Measurements from ENCODE around the gene KIRREL3. TPM values are rescaled to one million over a fixed set of nuclear protein-coding genes. Genes with fewer than 3 reads are reported as not detected.

KIRREL3 gene
- total RNA-seq, 1 experiment from 2014 or later: 0.44 TPM

DNA sequence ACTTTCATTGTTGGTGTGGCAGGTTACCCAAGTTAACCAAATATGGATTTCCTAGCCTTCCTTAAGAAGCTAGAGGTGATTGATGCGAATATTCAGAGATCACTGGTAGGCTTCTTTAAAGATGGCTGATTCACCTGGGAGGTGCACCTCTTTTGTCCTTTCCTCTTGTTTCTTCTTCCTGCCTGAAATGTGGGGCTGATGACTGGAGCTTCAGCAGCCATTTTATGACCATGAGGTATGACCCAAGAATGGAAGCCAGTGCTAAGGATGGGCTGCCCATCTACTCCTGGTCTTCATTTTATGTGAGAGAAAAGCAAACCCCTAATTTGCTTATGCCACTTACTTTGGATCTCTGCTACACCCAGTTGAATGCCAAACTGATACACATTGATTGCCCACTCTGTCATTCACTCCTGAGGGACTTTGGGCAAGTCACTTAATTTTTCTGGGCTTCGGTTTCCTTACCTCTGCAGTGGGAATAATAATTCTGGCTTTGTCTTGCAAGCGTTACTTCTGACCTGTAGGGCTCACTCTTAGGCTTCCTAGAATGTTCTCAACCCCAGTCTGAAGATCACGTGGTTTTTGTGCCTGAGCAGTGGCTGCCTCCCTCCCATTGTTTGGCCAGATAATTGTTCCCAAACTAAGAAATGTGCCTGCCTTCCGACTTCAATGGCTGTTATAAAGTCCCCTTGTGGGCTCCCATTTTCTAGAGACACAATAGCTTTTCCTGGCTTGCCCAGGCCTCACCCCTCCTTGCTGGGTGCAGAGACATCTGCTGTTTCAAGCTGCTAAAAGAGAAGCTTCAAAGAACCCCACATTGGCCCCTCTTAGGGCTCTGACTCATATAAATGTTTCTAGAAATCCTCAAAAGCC, 402.0 kb downstream of the KIRREL3 start:
- H3K9me2 ChIP-seq (replicated peaks; ENCODE audit: low read length): no peaks in the 10 kb centered on the region
- intact Hi-C loops (cut with micrococcal nuclease): no loop called here
- POLR2A ChIA-PET (ENCODE audit: unreplicated experiment): no interaction called here
- H3F3A ChIP-seq (ENCODE audit: low read length, unreplicated experiment): no peaks in the 10 kb centered on the region
- TF ChIP-seq, protein P1, sequence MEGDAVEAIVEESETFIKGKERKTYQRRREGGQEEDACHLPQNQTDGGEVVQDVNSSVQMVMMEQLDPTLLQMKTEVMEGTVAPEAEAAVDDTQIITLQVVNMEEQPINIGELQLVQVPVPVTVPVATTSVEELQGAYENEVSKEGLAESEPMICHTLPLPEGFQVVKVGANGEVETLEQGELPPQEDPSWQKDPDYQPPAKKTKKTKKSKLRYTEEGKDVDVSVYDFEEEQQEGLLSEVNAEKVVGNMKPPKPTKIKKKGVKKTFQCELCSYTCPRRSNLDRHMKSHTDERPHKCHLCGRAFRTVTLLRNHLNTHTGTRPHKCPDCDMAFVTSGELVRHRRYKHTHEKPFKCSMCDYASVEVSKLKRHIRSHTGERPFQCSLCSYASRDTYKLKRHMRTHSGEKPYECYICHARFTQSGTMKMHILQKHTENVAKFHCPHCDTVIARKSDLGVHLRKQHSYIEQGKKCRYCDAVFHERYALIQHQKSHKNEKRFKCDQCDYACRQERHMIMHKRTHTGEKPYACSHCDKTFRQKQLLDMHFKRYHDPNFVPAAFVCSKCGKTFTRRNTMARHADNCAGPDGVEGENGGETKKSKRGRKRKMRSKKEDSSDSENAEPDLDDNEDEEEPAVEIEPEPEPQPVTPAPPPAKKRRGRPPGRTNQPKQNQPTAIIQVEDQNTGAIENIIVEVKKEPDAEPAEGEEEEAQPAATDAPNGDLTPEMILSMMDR (conservative IDR thresholded peaks at IDR 0.05; ENCODE audit: low read depth, low read length): no peak
- TF ChIP-seq EZH2phosphoT487 (IDR thresholded peaks at IDR 0.05; ENCODE audit: borderline replicate concordance, low read length) (no peak), EZH2 (IDR thresholded peaks at IDR 0.05; ENCODE audit: low read length, unreplicated experiment) (no peak)
- no peaks in the 10 kb centered on the region for H3K4me1 ChIP-seq (ENCODE audit: insufficient read depth, low read length)
- H3K9me3 ChIP-seq (ENCODE audit: low read length): no peaks in the 10 kb centered on the region
- no peaks in the 10 kb centered on the region for H4K20me1 ChIP-seq (ENCODE audit: low read length)
- DNase-seq (no peak), ATAC-seq (no peak)
- H3K4me3 ChIP-seq (ENCODE audit: low read length): no peak overlapping the region
- H2AFZ ChIP-seq (ENCODE audit: low read length): no peak overlapping the region
- H3K9ac ChIP-seq (ENCODE audit: low read length): no peak overlapping the region
- no peak overlapping the region for H3K27ac ChIP-seq (ENCODE audit: low read length)
- no peaks in the 10 kb centered on the region for H3K36me3 ChIP-seq (ENCODE audit: low read depth, low read length)
- no peak overlapping the region for H3K4me2 ChIP-seq (ENCODE audit: low read length)
- peaks cover 100% of the 10 kb centered on the region for H3K27me3 ChIP-seq (ENCODE audit: low read length)
- no TSS peak for BruUV-seq (replicated peaks)
- CTCF ChIA-PET: interaction anchor here (0.6 kb wide), 1 partner anchor 9 kb away, joined by 3 read pairs; no protein-coding TSS in a partner anchor
- no peaks in the 10 kb centered on the region for H3K79me2 ChIP-seq (ENCODE audit: low read length)

DNA sequence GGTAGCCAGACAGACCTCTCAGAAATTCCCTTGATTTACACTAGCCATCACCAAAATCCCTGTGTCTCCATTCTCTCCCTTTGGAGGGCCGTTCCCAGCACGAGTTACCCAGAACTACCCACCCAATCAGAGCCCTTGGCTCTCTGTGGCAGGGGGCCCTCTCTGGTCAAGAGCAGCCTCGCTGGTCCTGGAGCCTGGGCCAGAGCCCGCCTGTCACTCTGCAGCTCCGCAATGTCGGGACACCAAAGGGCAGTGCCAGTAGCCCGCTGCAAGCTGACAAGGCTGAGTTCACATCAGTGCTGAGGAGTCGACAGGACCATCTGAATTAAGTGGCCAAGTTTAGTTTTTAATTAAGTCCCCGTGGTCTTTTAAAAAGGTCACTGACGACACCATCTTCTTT, 403.5 kb downstream of the KIRREL3 start:
- no TSS peak for BruUV-seq (replicated peaks)
- no peaks in the 10 kb centered on the region for H3K9me3 ChIP-seq (ENCODE audit: low read length)
- H3K4me1 ChIP-seq (ENCODE audit: insufficient read depth, low read length): no peaks in the 10 kb centered on the region
- no peaks in the 10 kb centered on the region for H4K20me1 ChIP-seq (ENCODE audit: low read length)
- CTCF ChIA-PET: no interaction called here
- H3K9ac ChIP-seq (ENCODE audit: low read length): no peak overlapping the region
- ATAC-seq (no peak), DNase-seq (no peak)
- POLR2A ChIA-PET (ENCODE audit: unreplicated experiment): no interaction called here
- H3K4me2 ChIP-seq (ENCODE audit: low read length): no peak overlapping the region
- H3K9me2 ChIP-seq (replicated peaks; ENCODE audit: low read length): no peaks in the 10 kb centered on the region
- no peak overlapping the region for H2AFZ ChIP-seq (ENCODE audit: low read length)
- no peaks in the 10 kb centered on the region for H3K79me2 ChIP-seq (ENCODE audit: low read length)
- no peak overlapping the region for H3K4me3 ChIP-seq (ENCODE audit: low read length)
- TF ChIP-seq EZH2phosphoT487 (IDR thresholded peaks at IDR 0.05; ENCODE audit: borderline replicate concordance, low read length): no peak
- TF ChIP-seq, protein P1 (conservative IDR thresholded peaks at IDR 0.05; ENCODE audit: low read depth, low read length): no peak
- no peak for TF ChIP-seq EZH2 (IDR thresholded peaks at IDR 0.05; ENCODE audit: low read length, unreplicated experiment)
- no peaks in the 10 kb centered on the region for H3F3A ChIP-seq (ENCODE audit: low read length, unreplicated experiment)
- no peak overlapping the region for H3K27ac ChIP-seq (ENCODE audit: low read length)
- intact Hi-C loops (cut with micrococcal nuclease): no loop called here
- peaks cover 86% of the 10 kb centered on the region for H3K27me3 ChIP-seq (ENCODE audit: low read length)
- no peaks in the 10 kb centered on the region for H3K36me3 ChIP-seq (ENCODE audit: low read depth, low read length)

DNA sequence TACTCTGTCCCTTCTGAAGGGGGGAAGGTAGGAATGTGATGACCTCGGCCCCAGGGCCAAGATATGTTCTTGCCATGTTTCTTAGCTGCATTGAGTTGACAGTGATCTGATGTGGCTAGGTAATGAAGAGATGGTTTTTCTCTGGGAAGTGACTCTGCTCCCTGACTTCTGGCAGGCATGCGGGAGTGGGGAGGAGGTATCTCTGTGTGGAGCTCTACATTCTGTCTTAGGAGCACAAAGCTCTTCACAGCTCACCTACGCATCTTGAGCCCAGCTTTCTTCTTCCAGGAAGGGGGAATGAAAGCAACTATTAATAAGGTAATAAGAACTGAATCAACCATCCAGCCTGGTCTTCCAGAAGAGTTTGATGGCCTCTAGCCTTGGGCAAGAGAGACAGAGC, 404.1 kb downstream of the KIRREL3 start:
- peaks cover 80% of the 10 kb centered on the region for H3K27me3 ChIP-seq (ENCODE audit: low read length)
- H3K4me3 ChIP-seq (ENCODE audit: low read length): no peak overlapping the region
- intact Hi-C loops (cut with micrococcal nuclease): no loop called here
- ATAC-seq: no peak
- ChIA-PET POLR2A (ENCODE audit: unreplicated experiment) (no interaction called here), CTCF (no interaction called here)
- no peaks in the 10 kb centered on the region for H3K9me3 ChIP-seq (ENCODE audit: low read length)
- no peak for TF ChIP-seq EZH2 (IDR thresholded peaks at IDR 0.05; ENCODE audit: low read length, unreplicated experiment)
- TF ChIP-seq EZH2phosphoT487 (IDR thresholded peaks at IDR 0.05; ENCODE audit: borderline replicate concordance, low read length): no peak
- TF ChIP-seq, protein P1 (conservative IDR thresholded peaks at IDR 0.05; ENCODE audit: low read depth, low read length): no peak
- DNase-seq: no peak
- no peaks in the 10 kb centered on the region for H3F3A ChIP-seq (ENCODE audit: low read length, unreplicated experiment)
- H3K4me1 ChIP-seq (ENCODE audit: insufficient read depth, low read length): no peaks in the 10 kb centered on the region
- no peak overlapping the region for H3K27ac ChIP-seq (ENCODE audit: low read length)
- H3K4me2 ChIP-seq (ENCODE audit: low read length): no peak overlapping the region
- H3K79me2 ChIP-seq (ENCODE audit: low read length): no peaks in the 10 kb centered on the region
- H4K20me1 ChIP-seq (ENCODE audit: low read length): no peaks in the 10 kb centered on the region
- no peak overlapping the region for H2AFZ ChIP-seq (ENCODE audit: low read length)
- no peaks in the 10 kb centered on the region for H3K36me3 ChIP-seq (ENCODE audit: low read depth, low read length)
- BruUV-seq (replicated peaks): no TSS peak
- no peak overlapping the region for H3K9ac ChIP-seq (ENCODE audit: low read length)
- H3K9me2 ChIP-seq (replicated peaks; ENCODE audit: low read length): no peaks in the 10 kb centered on the region

All from PC-3 (cell line).